HG02678 (cell line): Measurements from ENCODE around the gene PRR7.

Experiments
- ATAC-seq: cut with Tn5 transposase; IDR thresholded peaks from one replicate; pipeline ENCODE4 v1.9.1; 2021; ENCODE audit warnings: mild to moderate bottlenecking, moderate library complexity; ENCODE audit not compliant: unreplicated experiment

PRR7 gene

DNA sequence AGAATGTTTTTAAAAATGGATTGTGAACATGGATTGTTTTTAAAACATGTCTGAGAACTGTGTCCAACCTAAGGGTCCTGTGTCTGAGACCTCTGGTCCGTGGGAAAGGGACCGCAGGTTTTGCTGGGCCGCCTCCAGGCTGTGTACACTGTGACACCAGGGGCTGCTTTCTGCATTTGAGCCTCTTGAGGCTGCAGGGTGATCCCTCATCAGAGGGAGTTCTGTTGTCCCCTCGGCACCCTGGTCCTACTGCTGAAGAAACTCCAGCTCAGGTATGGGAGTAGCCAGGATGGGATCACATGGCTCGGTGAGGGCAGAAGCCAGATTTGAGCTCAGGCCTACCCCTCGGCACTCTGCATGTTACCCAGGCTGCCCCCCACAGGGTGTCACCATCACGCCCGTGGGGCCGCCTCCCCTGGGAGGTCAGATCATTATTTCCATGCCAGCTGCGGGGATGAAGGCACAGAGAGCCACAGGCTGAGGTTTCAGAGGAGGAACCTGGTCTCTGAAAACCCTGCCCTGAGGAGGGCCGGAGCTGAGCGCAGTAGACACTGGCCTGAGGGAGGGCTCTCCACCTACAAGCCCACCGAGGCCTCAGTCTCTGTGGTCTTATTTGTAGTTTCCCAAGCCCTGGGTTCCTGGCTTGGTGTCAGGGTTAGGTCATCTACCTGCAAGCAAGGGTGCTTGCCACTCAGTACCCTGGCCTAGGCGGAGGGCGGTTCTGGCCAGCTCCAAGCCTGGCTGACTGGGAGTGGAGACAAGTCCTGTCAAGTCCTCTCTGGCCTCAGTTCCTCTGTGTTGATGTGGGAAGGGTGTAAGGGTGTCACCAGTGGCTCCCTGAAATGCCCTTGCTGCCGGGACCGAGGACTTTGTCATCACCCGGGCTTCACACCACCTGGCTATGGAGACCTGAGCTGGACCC, 2.8 kb downstream of the PRR7 start:
- ATAC-seq, result no peak

DNA sequence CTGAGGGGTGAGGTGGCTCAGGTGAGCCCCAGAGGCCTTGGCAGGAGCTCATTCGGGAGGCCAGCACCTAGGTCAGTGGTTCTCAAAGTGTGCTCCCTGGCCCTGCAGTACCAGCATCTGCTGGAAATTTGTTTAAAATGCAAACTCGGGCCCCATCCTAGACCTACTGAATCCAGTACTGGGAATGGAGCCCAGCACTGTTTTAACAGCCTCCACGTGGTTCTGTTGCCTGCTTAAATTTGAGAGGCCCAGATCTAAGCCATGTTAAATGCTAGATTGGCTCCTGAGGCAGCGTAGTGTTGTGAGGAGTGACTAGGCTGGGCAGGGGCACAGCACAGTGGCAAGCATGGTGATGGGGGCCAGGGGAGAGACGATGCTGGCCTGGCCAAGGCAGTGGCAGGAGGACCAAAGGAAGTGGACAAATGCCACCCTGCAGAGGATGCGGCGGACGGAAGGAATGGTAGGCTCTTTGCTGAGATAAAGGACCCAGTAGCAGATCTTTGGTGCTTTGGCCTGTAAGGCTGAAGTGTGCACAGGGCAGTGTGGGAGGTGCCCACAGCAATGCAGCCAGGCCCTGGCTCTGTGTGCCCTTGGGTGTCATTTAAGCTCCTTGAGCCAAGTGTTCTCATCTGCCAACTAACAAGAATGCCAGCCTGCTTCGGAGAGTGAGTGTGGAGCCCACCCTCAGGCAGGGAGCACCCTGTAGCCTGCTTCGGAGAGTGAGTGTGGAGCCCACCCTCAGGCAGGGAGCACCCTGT, 4.2 kb downstream of the PRR7 start:
- ATAC-seq, result no peak

DNA sequence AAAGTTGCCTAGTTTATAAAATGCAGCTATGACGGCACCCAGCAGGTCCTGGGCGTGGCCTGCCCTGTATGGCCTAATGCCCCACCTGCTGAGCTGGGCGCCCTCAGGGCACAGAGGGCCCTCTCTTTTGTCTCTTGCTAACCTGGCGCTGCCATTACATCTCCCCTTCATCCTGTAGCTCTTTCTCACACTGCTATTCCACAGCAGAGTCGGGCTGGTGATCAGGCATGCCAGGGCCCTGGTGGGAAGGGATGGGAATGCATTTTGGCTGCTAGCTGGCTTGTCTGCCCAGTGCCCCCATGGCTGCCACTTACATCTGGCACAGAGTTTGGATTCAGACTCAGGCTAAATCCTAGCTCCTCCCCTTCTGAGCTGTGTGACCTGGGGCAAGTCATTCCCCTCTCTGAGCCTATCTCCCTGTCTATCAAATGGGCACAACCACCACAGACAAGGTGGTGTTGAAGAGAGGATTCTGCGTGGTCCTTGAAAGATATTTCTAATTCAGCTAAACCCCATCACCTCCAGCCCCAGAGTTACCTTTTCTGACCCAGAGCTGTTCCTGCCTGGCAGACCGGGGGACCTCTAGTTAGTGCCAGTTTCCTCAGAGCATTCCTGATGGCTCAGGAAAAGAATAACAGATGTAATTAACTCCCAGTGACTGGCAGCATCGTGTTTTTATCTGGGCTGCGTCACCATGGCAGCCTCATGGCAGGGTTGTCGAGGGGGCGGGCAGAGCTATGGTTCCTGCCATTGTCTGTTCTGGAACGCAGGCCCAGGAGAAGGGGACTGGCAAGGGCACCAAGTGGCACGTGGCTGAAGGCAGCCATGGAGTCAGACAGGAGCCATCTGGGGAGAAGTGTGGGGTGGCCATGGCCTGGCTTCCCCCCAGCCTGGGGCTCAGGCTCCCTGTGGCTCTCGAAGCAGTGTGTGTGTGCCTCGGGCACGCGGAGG, 6.3 kb downstream of the PRR7 start:
- no peak for ATAC-seq

DNA sequence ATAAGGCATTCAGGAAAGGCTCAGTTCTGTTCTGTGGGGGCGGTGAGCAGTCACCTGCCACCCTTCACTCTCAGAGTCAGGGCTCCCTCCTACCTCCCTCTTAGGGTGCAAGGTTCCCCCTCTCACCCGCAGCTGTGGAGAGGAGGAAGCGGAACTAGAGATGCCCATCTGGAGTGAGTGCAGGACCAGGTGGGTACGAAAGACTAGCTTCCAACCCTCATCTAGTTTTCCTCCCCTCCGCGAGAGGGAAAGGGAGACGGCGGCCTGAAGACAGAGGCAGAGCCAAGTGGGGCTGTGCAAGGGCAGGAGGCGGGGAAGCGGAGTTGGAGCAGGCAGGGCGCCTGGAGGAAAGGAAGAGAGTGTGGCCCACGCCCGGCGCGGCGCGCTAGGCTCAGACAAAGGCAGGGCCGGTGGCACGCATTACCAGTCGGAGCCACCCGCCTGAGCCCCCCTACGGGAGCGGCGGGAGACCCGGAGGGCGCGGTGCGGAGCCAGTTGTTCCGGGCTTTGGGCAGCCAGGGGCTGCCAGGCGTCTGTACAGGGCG, 7.3 kb downstream of the PRR7 start:
- ATAC-seq, result peak; percentile 1

DNA sequence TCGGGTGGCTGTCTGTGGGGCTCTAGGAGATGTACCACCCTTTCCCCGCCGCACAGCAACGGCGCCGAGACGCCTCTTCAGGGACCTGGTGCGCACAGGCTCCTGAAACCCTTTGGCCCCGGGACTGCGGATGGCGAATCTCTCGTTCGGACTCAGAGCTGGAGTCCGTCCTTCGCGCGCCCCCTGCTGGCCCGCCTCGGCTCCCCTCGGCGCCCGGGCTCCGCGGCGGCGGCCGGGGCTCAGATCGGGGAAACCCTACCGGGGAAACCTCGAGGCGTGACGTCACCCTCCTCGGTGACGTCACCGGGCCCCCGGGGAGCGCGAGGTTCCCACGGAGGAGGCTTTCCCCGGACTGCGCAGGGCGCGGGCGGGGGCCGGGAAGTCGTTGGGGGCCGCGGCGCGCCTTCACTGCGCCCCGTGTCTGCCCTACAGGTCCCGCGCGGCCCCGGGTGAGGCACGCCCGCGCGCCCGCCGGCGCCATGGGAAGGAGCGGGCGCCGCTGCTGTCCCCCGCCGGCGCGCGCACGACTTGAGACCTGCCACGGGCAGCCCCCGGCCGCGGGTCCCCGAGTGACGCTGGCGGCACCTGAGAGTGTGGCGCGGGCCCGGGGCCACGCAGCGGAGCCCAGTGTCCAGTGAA, 7.9 kb downstream of the PRR7 start:
- peak; percentile 51 for ATAC-seq

DNA sequence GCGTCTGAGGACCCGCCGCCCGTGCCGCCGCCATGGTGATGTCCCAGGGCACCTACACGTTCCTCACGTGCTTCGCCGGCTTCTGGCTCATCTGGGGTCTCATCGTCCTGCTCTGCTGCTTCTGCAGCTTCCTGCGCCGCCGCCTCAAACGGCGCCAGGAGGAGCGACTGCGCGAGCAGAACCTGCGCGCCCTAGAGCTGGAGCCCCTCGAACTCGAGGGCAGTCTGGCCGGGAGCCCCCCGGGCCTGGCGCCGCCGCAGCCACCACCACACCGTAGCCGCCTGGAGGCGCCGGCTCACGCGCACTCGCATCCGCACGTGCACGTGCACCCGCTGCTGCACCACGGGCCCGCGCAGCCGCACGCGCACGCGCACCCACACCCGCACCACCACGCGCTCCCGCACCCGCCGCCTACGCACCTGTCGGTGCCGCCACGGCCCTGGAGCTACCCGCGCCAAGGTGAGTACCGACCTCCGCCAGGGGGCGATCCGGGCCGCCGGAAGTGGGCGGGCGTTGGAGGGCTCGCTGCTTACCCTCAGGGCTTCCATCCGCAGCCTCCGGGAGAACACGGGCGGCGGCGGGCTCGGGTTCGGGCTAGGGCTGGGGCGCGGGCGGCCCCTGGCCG, 8.5 kb downstream of the PRR7 start:
- peak; percentile 51 for ATAC-seq

DNA sequence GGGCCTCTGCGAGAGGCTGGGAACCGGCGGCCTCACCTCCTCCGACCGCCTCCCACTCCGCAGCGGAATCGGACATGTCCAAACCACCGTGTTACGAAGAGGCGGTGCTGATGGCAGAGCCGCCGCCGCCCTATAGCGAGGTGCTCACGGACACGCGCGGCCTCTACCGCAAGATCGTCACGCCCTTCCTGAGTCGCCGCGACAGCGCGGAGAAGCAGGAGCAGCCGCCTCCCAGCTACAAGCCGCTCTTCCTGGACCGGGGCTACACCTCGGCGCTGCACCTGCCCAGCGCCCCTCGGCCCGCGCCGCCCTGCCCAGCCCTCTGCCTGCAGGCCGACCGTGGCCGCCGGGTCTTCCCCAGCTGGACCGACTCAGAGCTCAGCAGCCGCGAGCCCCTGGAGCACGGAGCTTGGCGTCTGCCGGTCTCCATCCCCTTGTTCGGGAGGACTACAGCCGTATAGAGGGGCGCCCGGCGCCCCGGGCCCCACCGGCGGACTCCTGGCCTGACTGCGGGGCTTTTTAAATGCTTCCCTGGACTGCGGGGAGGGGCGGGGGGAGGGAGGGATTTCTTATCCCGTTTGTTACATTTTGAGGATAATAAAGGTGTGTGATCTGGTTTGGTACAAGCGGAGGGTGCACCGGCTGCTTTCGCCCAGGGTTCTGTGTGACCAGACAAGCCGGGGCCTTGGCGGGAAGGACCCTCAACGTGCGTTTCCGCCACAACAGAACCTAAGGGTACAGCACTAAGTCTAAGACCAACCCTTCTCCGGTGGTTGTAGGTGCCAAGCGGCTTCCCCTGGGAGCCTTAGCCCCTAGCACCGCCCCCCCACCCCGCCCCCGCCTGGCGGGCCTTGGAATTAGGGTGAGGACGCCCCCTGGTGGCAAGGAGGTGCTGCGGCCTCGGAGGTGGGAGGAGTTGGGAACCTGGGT, 9.3 kb downstream of the PRR7 start:
- ATAC-seq, result peak; percentile 14

DNA sequence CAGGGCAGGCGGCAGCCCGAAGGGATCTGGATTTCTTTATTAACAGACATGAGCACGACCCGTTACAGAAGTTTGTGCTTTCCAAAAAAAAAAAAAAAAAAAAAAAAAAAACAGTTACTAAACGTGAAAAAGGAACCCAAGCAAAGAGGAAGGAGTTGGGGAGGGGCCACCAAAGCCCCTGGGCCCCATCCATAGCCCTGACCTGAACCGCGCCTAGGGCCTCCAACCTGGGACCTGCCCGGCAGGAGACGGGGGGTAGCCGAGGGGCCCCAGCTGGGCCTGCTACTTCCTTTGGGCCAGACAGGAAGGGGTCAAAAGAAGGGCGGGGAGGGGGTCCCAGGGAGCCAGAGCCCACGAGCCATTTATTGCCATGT, 10.0 kb downstream of the PRR7 start:
- ATAC-seq, result no peak

DNA sequence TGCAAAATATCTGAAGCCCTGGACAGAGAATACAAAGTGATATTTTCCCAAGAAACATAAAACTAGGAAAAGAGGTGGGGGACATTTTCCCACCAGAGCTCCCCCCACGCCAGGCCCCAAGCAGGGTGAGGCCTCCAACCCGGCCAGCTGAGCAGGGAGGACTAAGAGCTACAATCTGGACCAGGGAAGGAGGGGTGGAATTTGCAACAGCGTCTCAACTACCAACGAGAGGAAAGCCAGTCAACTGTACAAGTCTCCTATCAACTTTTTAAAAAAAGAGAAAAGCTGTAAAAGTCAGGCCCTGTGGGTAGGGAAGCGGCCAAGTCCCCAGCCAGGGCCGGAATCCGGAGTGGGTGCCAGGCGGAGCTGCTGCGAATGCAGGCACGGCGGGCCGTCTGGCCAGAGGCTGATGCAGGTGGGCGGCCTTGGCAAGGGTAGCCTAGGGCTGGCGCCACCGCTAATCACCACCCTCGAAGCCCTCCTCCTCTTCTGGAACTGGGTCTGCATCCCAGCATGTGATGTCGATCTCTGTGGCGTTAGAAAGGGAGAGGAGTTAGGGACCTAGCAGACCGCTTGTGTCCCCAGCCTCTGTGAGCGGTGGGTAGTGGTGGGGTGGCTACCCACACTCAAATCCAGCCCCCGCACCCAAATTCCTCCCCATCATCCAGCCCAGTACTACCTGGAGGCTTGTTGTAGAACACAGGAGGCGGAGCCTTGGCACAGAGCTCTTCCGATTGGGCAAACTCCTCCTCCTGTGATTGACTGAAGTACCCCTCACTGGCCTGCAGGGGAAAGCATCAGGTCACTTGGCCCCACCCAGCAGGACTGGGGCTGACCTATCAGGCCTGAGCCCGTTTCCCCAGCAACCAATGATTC, 10.6 kb downstream of the PRR7 start:
- ATAC-seq, result peak; percentile 35

DNA sequence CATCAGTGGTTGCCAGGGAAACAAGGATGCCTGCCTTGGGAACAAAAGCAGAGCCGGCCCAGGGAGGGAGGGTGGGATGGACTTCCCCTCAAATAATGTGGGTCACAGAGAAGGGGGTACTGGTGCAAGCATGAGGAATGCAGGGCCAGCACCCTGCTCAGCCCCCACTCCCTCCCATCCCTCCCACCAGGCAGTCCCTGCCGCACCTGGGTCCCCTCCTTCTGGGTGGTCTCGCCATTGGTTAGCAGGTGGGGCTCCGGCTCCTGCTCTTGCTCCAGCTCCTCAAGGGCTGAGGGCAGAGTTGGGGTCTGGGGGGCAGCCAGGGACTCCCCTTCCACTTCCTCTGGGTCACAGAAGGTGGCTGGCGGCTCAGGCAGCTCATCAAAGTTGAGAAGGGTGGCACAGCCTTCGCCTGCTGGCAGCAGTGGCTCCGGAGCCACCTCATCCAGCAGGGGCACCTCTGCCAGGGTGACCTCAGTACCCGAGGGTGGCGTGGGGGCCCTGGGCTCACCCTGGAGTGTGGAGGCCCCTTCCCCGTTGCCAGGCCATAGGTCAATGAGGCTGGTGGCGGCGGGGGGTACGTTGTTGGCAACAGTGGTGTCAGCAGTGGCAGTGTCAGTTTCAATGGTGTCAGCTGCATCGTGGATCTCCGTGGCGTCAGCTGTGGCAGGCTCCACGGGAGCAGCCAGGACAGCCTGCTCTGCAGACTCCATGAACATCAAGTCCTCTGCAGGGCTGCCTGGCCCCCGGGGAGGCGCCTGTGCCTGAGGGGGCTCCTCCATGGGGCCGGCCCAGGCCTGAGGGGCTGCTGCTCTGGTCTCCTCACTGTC, 11.5 kb downstream of the PRR7 start:
- no peak for ATAC-seq

DNA sequence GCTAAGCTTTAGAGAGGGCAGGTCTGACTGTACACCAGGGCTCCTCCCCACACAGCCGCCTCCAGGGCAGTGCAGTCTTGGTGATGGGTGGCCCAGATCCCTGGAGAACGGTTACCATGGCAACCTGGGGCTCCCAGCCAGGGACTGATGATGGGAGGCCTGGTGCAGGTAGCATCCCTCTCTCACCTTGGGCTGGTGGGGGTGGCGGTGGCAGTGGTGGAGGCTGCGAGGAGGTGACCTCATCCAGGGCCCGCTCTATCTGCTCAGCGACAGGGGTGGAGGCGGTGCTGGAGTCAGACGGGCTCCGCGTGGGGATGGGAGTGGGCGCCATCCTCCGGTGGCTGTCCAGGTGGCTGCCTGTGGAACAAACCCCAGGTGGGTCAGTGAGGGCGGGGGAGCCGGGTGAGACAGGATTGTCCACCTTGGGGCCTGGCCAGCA, 12.3 kb downstream of the PRR7 start:
- no peak for ATAC-seq

DNA sequence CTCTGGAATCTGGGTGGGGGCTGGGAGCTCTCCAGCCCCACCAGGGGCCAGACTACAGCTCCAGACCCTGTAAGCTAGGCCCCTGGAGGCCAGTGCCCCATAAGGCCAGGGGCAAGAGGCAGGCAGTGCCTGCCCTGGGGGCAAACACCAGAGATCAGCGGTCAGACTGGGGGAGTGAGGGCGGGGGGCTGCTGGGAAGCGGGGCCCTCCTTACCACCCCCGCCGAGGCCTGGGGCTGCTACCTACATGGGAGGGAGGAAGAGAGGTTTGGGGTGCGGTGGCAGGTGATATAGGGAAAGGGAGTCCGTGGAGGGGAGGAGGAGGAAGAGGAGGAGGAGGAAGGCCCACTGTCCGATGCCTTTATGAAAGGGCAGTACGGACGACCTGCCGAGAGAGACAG, 12.7 kb downstream of the PRR7 start:
- ATAC-seq, result no peak

DNA sequence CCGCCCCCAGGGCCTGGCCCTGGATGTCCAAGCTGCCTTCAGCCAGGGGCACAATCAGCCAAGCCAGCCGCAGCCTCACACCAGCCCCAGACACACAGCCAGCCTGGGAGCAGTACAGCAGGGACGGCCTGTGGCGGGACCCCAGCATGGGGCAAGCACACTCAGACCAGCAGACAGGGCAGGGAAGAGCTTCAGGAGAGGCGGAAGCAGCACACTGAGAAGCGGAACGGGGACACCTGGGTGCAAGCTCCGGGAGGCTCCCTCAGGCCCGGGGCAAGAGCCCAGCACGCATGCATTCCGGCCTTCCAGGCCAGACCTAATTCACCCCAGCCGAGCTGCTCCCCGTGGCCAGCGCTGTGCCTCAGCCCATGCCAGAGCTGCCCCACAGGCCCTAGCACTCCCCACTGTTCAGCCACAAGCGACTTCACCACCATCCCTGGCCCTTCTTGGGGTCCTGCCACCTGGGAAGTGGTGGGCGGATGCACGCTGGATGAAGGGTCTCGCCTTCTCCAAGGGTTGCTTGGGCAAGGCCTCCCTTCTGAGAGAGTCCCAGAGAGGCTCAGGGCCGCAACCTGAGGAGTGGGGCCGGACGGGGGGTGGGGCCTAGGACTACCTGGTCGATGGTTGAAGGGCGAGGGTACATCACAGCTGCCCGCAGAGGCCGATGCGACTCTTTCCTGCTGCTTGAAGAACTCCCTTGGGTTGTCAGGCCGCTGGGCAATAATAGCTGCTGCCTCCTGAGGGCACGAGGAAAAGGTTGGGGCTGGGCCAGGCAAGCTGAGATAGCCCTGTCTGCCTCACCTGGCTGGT, 13.4 kb downstream of the PRR7 start:
- no peak for ATAC-seq

DNA sequence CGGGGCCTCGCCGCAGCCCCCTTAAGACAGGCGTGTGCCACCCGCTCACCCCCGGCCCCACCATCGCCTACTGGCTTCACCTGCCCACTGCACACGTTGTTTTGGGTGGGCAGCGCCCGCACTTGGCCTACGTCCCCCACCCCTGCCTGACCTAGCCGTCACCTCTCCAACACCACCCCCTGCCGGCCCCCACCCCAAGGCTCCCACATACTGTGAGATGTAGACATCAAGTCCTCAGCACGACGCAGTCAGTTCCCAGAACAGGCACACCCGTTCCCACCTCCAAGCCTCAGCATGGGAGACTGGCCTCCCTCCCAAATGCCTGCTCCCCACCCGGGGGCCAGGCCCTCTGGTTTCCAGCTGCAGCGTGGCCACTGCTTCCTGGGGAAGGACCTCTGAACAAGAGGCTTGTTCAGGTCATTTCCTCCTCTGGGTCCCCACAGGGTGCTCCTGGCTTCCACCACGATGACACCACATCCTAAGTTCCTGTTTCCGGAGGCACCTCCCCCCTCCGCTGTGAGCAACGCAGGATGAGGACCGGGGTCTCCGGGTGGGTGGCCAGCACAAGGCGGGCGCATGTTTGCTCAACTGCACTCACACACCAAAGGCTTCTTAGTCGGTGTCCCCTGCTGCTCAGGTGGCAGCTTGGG, 15.5 kb downstream of the PRR7 start:
- no peak for ATAC-seq

DNA sequence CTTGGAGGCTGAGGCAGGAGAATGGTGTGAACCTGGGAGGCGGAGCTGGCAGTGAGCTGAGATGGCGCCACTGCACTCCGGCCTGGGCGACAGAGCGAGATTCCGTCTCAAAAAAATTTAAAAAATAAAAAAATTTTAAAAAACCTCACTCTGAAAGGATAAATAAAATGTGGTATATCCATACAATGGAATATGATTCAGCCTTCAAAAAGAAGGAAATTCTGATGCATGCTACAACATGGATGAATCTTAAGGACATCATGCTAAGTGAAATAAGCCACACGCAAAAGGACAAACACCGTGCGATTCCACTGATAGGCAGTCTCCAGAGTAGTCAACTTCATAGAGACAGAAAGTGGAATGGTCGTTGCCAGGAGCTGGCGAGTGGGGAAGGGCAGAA, 18.4 kb downstream of the PRR7 start:
- no peak for ATAC-seq

DNA sequence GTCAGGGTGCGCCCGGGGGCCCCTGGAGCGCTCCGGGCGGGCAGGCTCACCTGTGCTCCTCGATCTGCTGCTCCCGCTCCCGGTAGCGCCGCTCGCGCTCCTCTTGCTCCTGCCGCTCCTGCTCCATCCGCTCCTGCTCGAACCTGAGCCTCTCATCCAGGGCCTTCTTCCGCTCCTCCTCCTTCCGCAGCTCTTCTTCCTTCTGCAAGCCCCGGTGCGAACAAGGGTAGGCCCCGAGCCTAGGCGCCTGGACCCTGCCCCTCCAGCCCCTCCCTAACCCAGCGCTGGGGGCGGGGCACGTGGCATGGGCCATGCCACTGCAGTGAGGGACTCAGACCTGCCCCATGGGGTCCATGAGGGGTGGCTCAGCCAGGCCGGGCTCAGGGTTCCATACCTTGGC, 20.2 kb downstream of the PRR7 start:
- no peak for ATAC-seq
